ENCODE data around the gene ADAMTS9.
A peak's percentile ranks its signal among the peaks of the same experiment; 100 is the strongest.

Gene ADAMTS9

GRCh38 chr3:64536166-64536565, 151.6 kb downstream of the ADAMTS9 start:
- DNase-seq (ENCODE audit: low read depth): no peak
- TF ChIP-seq CTCF (IDR thresholded peaks at IDR 0.05; ENCODE audit: insufficient read depth, low read depth, low read length, missing control alignments): no peak
- no peak overlapping the region for H3K4me3 ChIP-seq (ENCODE audit: low read length)

GRCh38 chr3:64533617-64534317, 154.0 kb downstream of the ADAMTS9 start:
- DNase-seq (ENCODE audit: low read depth): peak; percentile 87
- no peak overlapping the region for H3K4me3 ChIP-seq (ENCODE audit: low read length)
- peak; percentile 87 for TF ChIP-seq CTCF (IDR thresholded peaks at IDR 0.05; ENCODE audit: insufficient read depth, low read depth, low read length, missing control alignments)

GRCh38 chr3:64530434-64531049, 157.3 kb downstream of the ADAMTS9 start:
- peak; percentile 51 for DNase-seq (ENCODE audit: low read depth)
- TF ChIP-seq CTCF (IDR thresholded peaks at IDR 0.05; ENCODE audit: insufficient read depth, low read depth, low read length, missing control alignments): peak; percentile 72
- no peak overlapping the region for H3K4me3 ChIP-seq (ENCODE audit: low read length)

- H3K4me3 ChIP-seq (ENCODE audit: low read length): no peak overlapping the region
- no peak for TF ChIP-seq CTCF (IDR thresholded peaks at IDR 0.05; ENCODE audit: insufficient read depth, low read depth, low read length, missing control alignments)
- DNase-seq (ENCODE audit: low read depth): no peak
Measured at GRCh38 chr3:64523324-64523723, 164.5 kb downstream of the ADAMTS9 start.

- no peak overlapping the region for H3K4me3 ChIP-seq (ENCODE audit: low read length)
- DNase-seq (ENCODE audit: low read depth): no peak
- TF ChIP-seq CTCF (IDR thresholded peaks at IDR 0.05; ENCODE audit: insufficient read depth, low read depth, low read length, missing control alignments): no peak
Measured at GRCh38 chr3:64520334-64520733, 167.5 kb downstream of the ADAMTS9 start.

- no peak overlapping the region for H3K4me3 ChIP-seq (ENCODE audit: low read length)
- no peak for TF ChIP-seq CTCF (IDR thresholded peaks at IDR 0.05; ENCODE audit: insufficient read depth, low read depth, low read length, missing control alignments)
- peak; percentile 75 for DNase-seq (ENCODE audit: low read depth)
Measured at GRCh38 chr3:64518950-64519349, 168.8 kb downstream of the ADAMTS9 start.

- no peak for TF ChIP-seq CTCF (IDR thresholded peaks at IDR 0.05; ENCODE audit: insufficient read depth, low read depth, low read length, missing control alignments)
- H3K4me3 ChIP-seq (ENCODE audit: low read length): no peak overlapping the region
- DNase-seq (ENCODE audit: low read depth): peak; percentile 84
Measured at GRCh38 chr3:64518496-64518895, 169.3 kb downstream of the ADAMTS9 start.

All from epithelial cell of esophagus (primary cell).